Head of caudate nucleus (tissue), 42 donors: ENCODE data around the gene KLK14.

Source experiments
- DNase-seq, 42 donors: peaks; one replicate each; pipeline versions ENCODE4 v3.0.0 to v3.0.0-alpha.2; 2020 to 2021; ENCODE audit warnings: mixed read lengths in 7 of 42
- intact Hi-C: fragments of 100-400 bp; cut with DNase I; formaldehyde crosslinking; loops from one replicate; pipeline ENCODE4 v1.15.0; 2022

Gene KLK14

GRCh38 chr19:51111606-51112005, 28.9 kb upstream of the KLK14 start:
- no peak for DNase-seq
- intact Hi-C loops: no loop called here

- no peak for DNase-seq
- intact Hi-C loops: no loop called here
These were observed 27.9 kb upstream of the KLK14 start for GRCh38 chr19:51110666-51110971.

DNA sequence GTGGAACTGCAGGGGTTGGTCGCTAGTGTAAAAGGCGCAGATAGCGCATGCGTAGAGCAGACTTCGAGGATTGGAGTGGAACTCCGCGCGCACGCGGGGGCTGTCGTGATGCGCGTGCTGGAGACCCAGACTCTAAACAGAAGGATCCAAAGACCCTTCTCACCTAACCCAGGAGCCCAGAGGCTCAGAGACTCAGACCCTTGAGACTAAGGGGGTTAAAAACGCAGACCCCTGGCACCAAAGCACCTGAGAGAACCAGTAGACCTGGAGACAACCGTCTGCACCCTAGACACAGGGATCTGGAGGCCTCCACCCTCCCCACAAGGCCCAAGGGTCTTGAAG, 26.1 kb upstream of the KLK14 start:
- peak in 2 of 42 donors; percentile 80 to 90 for DNase-seq
- intact Hi-C loops: loop anchor here (2.0 kb wide), 1 partner anchor 486 kb away; no protein-coding TSS in a partner anchor

GRCh38 chr19:51108066-51108804, 25.5 kb upstream of the KLK14 start, which contains the start of gene CTU1:
CTU1 (minus strand) TSS chr19:51108409; CDS start chr19:51104569, 3,840 bp downstream.
- peak; percentile 96 to 100 (median 99) for DNase-seq
- intact Hi-C loops: loop anchor here (2.0 kb wide), 1 partner anchor 487 kb away; no protein-coding TSS in a partner anchor

GRCh38 chr19:51107406-51108065, 24.8 kb upstream of the KLK14 start:
- intact Hi-C loops: loop anchor here (2.0 kb wide), 1 partner anchor 487 kb away; no protein-coding TSS in a partner anchor
- peak in 11 of 42 donors; percentile 6 to 48 (median 23) for DNase-seq

GRCh38 chr19:51103926-51104341, 21.2 kb upstream of the KLK14 start:
- peak in 21 of 42 donors; percentile 22 to 66 (median 41) for DNase-seq
- intact Hi-C loops: no loop called here

- intact Hi-C loops: no loop called here
These were observed 20.3 kb upstream of the KLK14 start for GRCh38 chr19:51102991-51103390.

DNA sequence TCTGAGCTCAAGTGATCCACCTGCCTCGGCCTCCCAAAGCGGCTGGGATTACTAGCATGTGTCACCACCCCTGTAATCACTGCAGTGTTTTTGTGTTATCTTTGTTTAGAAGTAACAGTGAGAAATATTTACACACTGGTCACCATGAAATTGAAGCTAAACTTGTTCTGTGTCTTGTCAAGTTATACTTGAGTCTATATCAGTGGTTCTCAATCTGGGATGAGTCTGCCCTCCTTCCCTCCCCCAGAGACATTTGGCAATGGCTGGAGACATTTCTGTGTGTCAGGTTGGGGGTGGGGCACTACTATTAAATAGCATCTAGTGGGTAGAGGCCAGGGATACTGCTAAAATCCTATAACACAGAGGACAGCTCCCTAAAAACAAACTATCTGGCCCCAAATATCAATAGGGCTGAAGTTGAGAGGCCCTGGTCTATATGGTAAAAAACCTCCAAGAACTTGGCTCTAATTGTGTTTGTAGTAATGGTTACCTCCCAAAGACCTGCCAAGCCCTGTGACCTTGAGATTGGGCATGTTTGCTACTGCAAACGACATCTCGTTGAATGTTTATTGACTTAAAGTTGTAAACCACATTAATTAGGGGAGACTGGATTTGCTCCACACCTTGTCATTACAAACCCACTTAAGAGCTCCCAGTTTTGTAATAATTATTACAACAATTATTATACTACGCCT, 18.6 kb upstream of the KLK14 start:
- DNase-seq: no peak
- intact Hi-C loops: no loop called here

More at GRCh38 chr19:51102991-51103390, 20.3 kb upstream of the KLK14 start:
- DNase-seq: no peak

- intact Hi-C loops: no loop called here
- DNase-seq: no peak
These were observed 17.9 kb upstream of the KLK14 start for GRCh38 chr19:51100601-51101000.

GRCh38 chr19:51099047-51099382, 16.3 kb upstream of the KLK14 start:
- DNase-seq: no peak
- intact Hi-C loops: loop anchor here (10.0 kb wide), 2 partner anchors 74 to 164 kb away; partner anchors contain the start of gene KLK11

DNA sequence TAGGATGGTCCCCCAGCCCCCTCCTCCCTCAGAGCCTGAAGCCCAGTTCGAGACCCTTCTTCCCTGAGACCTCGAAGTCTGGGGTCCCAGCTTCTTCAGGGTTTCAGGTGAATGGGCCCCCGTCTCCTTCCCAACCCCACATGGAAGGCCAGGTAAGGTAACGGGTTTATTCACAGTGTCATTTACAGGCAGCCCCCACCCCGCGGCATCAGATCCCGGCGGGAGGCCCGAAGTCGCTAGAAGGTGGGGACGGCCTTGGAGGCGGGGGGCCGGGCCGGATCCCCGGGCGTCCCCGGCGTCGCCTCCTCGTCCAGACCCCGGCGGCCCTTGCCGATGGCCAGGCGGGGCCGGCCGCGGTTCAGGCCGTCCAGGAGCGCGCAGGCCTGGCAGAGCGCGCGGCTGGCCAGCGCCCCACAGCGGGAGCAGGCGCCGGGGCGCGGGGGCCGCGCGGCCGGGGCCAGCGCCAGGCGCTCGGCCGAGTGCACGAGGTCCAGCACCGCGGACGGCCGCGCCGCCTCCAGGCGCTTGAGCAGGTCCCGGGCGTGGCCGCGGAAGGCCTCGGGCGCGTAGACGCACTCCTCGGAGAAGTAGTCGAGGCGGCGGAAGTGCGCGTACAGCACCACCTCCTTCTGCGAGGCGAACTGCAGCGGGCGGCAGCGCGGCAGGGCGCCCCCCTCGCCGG, 15.8 kb upstream of the KLK14 start:
- DNase-seq: peak in 2 of 42 donors; percentile 32 to 34
- intact Hi-C loops: loop anchor here (10.0 kb wide), 2 partner anchors 74 to 164 kb away; partner anchors contain the start of gene KLK11

DNA sequence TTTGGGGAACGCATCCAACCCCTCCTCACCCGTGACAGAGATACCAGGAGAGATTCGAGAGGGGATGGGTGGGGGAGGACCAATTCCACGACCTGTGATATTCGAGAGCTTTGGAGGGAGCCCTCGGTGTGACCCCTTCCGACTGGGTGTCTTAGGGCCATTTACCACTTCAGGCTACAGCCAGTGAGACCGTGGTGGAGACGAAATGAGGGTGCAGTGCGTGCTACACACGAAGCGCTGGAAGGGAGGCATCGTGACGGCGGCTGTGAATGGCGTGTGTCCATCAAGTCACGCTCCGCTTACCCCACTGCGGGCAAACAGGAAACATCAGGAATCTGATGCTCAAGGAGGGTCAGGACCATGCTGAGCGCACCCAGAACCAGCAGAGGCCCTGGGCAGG, 15.1 kb upstream of the KLK14 start:
- intact Hi-C loops: loop anchor here (10.0 kb wide), 2 partner anchors 73 to 163 kb away; partner anchors contain the start of gene KLK11
- DNase-seq: no peak

GRCh38 chr19:51097166-51097738, 14.6 kb upstream of the KLK14 start:
- intact Hi-C loops: loop anchor here (10.0 kb wide), 2 partner anchors 72 to 162 kb away; partner anchors contain the start of gene KLK11
- DNase-seq: peak; percentile 35 to 86 (median 69)

DNA sequence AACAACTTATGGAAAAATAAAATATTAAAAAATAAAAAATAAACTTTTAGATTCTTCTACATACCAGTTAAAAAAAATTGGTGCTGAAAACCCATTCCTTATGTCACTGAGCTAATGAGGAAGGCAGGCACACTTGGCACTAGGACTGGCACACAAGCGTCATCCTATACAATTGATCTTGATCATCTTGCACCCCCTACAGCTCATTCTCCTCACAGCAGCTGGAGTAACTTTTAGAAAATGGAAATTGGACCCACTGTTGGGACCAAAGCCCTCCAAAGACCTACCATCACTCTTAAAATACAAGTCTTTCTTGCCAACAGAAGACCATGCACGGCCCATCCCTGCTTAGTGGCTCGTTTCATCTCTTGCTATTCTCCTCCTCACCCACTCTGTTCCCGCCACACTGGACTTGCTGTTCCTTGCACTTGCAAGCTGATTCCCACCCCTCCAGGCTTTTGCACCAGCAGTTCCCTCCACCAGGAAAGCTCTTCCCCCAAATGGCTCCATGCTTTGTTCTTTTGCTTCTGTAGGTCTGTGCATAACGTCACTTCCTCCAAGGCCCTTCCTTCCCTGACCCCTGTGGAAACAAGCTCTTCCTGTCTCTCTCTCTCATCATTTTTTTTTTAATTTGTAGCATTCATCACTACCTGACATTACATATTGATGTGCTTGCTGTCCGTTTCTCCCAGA, 13.9 kb upstream of the KLK14 start:
- intact Hi-C loops: loop anchor here (10.0 kb wide), 2 partner anchors 72 to 162 kb away; partner anchors contain the start of gene KLK11
- no peak for DNase-seq

DNA sequence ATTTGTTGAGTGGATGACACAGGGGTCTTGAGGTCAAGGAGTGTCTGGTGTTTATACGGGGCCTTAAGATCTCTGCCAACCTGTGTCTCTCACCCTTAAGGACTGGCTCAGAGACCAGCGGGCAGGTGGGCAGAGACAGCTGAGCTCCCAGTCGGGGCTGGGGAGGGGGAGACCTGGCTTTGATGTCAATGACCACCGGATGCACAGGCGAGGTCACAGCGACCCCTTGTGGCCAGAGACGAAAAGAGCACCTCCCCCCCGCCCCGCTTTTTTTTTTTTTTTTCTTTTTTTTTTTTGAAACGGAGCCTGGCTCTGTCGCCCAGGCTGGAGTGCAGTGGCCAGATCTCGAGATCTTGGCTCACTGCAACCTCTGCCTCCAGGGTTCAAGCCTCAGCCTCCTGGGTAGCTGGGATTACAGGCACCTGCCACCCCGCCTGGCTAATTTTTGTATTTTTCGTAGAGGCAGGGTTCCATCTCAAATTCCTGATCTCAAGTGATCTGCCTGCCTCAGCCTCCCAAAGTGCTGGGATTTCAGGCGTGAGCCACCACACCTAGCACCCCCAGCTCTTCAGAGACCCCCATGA, 12.1 kb upstream of the KLK14 start:
- DNase-seq: peak in 12 of 42 donors; percentile 20 to 69 (median 39)
- intact Hi-C loops: loop anchor here (10.0 kb wide), 2 partner anchors 70 to 160 kb away; partner anchors contain the start of gene KLK11

GRCh38 chr19:51093510-51094345, 11.0 kb upstream of the KLK14 start:
- intact Hi-C loops: loop anchor here (10.0 kb wide), 2 partner anchors 69 to 159 kb away; partner anchors contain the start of gene KLK11
- no peak for DNase-seq

DNA sequence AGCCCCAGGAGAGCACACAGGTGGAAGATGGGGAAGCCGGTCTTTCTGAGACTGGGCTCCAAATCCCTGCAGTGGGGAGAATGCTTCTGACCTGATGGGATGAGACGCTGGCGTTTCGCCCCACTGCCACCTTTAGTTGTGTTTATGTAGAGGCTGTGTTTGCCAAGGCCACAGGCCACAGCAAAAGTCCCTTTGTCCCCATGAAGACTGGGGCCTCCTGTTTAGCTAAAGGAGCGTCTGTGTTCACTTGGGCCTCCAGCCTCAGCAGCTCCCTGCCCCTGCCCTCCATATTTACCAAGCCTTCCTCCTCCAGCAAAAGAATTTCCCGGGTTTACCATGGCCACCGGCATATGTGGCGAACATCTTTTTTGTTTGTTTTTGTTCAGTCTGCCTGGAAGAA, 10.4 kb upstream of the KLK14 start:
- intact Hi-C loops: loop anchor here (10.0 kb wide), 2 partner anchors 68 to 158 kb away; partner anchors contain the start of gene KLK11
- peak in 7 of 42 donors; percentile 7 to 47 (median 18) for DNase-seq
